Activated T-cell treated with anti-CD3 and anti-CD28 coated beads for 24 hours (primary cell): ENCODE data around the gene MMAB.

ENCODE experiments used
- DNase-seq: peaks from one replicate; pipeline ENCODE4 v3.0.0-alpha.2; 2020; ENCODE audit warnings: low read depth

The MMAB gene

GRCh38 chr12:109583733-109584132, 10.4 kb upstream of the MMAB start:
- no peak for DNase-seq

- no peak for DNase-seq
Observed at GRCh38 chr12:109582636-109583035, 9.3 kb upstream of the MMAB start.

- DNase-seq = no peak
Observed at GRCh38 chr12:109581856-109582255, 8.6 kb upstream of the MMAB start.

DNA sequence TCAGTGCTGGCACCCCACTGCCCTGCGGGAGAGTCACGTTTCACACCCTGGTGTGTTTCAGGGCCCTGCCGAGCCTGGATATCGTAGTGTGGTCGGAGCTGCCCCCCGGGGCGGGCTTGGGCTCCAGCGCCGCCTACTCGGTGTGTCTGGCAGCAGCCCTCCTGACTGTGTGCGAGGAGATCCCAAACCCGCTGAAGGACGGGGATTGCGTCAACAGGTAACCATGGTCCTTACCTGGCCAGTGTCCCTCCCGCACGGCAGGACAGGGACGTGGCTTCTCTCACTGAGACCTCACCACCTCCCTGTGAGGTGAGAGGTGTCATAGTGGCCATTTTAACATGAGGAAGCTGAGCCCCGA, 8.0 kb upstream of the MMAB start:
- no peak for DNase-seq

DNA sequence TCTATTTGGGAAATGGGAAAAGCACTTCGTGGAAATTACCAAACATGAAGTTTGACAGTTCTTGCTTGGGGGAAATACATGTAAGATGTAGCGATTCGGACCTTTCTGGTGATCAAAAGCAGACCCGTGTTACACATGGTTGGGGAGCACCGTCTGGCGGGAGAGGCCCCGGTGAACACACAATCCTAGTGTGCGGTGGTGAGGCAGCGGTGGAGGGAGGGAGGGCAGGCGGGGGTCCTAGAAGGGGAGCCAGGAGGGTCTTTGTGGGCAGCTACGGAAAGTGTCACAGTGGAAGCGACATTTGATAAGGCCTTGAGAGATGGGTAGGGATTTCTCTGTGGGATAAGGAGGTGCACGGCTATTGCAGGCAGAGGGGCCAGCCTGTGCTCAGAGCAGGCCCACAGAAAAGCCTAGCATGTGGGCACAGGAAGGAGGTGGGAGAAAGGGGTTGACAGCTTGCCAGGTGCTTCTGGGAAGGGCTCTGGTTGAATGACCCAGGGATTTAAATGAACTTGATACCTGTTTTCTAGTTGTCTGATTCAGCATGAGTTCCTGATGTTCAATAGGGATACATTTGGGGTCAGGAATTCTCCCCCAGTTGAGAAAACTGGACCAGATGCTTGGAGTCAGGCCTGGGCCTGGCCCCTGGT, 7.5 kb upstream of the MMAB start:
- DNase-seq = no peak

DNA sequence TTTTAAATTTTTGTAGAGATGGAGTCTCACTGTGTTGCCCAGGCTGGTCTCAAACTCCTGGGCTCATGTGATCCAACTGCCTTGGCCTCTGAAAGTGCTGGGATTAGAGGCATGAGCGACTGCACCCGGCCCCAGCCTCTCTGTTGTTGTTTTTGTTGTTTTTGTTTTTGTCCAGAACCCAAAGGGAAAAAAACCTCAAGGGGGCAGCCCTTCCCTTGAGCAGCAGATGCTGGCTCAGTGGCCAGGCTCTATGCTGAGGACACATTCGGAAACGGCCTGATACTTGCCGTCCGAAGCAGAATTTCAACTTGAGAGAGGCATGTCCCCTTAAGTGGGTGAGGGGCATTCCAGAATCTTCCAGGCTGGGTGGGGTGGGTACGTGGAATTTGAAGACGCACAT, 7.0 kb upstream of the MMAB start:
- DNase-seq = no peak

- no peak for DNase-seq
Observed at GRCh38 chr12:109579639-109580038, 6.3 kb upstream of the MMAB start.

DNA sequence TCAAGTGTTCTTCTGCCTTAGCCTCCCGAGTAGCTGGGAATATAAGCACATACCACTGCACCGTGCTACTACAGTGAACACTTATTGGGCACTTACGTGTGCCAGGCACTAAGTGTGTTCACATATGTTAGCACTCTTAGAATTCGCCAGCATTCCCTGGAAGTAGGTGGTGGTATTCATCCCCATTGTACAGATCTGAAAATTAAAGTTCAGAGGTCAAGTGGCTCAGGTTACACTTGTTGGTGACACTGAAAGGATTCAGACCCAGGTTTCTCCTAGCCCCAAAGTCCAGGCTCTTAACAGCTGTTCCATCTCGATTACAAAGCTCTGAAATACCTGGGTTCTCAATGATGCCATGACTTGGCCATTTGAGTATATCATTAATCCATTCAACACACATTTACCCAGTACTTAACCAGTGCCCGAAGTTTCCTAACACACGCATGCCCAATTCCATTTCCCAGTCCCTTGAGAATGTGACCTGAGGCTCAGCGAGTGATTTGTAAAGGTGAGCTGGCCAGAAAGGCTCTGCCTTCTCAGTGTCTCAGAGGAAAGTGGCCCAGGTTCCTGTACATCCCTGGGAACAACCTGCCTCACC, 5.1 kb upstream of the MMAB start:
- DNase-seq = no peak

DNA sequence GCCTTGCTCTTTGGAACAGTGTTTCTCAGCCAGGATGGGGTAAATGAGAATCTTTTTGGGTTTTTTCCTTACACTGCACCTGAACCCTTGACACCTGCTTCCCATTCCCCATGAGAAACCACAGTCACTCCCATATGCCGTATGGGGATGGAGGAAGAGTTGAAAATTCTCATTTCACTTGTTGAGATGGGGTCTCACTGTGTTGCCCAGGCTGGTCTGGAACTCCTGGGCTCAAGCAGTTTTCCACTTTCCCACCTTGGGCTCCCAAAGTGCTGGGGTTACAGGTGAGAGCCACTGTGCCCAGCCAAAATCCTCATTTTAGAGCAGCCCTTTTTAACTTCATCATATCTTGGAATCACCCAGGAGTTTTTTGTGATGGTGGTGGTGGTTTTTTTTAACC, 4.0 kb upstream of the MMAB start:
- no peak for DNase-seq

DNA sequence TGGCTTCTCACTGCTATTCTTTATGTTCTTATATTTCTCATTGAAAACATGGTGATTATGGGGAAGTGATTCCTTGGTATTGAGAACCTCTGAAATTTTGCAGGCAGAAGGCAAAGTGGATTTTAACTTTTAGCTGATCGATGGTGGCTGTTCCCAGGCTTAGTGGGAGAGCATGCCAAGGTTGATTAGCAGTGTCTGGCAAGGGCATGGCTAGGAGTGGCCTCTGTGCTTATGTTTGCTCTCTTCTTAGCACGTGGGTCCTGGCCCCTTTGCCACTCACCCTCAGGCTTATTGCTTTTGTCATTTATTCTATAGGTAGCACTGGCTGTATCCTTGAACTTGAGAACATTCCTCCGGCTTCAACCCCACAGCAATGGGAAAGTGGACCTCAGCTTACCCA, 2.4 kb upstream of the MMAB start:
- DNase-seq = no peak

DNA sequence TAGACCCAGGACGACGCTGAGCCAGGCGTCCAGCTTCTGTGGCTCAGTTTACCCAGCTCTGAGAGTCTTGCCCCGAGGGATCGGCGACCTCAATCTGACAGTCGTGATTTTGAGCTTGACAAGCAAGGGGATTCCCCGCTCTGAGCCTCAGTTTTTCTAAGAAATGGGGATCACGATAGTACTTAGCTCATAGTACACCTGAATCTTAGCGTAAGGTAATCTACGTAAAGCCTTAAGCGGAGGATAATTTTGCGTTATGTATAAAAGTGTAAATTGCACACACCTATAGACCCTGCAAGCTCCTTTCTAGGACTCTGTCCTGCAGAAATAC, 575 bp upstream of the MMAB start:
- DNase-seq = no peak

- no peak for DNase-seq
Observed at GRCh38 chr12:109572506-109572845, 828 bp downstream of the MMAB start.

GRCh38 chr12:109571773-109572505, 1.4 kb downstream of the MMAB start:
- DNase-seq = no peak

DNA sequence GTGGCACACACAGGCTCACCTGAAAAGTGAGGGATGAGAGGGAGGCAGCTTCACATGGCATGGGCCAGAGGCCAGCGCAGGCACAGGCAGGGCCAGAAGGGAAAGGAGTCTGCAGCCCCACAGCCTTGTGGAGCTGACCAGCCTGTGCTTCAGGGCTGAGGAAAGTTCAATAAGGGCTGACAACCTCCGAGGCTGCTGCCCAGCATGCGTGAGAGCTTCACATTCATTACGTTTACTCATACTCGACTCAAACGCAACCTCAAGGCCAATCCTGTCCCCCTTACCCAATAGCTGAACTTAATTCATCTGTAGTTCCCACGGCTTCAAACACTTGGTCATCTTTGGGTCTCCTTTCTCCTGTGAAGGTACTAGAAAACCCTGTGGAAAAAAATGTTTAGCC, 4.8 kb downstream of the MMAB start:
- no peak for DNase-seq

DNA sequence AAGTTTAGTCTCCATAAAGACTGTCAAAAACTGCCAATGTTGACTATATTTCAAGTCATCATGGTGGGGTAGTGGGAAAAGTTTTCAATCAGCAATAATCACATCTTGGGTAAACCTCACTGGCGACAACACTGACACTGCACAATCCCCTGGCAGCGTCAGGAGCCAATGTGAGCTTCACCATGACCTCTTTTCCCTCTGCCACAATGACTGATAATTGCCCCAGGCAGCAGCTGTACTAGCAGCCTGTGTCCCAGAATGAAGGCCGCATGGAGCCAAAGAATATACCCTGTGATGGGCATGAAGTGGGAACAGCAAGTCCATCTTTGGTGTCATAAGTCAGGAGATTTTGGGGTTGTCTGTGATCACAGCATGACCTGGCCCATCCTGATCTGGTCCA, 5.3 kb downstream of the MMAB start:
- no peak for DNase-seq

DNA sequence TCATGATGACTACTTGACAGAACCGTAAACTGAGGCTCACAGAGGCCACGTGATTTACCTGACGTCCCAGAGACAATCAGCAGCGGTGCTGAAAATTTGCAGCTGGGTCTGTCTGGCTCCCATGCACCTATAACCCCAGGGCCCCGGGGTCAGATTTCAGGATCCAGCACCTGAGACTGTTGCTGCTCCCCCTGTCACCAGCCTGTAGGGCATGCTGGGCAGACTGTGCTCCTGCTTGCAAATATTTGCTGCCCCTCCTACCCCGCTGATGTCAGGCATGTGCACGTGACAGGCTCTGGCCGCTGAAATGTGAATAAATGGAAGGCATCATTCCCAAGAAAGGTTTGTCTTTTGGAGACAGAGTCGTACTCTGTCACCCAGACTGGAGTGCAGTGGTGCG, 6.0 kb downstream of the MMAB start:
- no peak for DNase-seq

DNA sequence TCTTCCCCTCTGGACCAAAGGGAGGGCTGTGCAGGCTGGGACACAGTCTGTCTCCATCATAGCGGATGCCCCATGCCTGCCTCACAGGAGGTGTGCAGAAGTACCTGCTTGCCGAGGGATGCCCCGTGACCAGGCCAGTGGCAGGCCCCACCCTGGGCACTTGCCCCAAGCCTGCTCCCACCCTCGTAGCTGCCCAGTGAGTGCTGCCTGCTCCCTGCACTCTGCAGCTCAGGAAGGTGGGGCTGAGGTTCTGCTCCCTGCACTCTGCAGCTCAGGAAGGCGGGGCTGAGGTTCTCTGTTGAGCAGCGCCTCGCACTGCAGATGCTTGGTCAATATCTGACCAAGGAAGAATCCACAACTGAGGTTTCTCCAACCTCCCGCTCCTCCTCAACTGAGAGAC, 6.9 kb downstream of the MMAB start:
- no peak for DNase-seq

- DNase-seq = no peak
Observed at GRCh38 chr12:109563291-109564284, 9.7 kb downstream of the MMAB start.

- no peak for DNase-seq
Observed at GRCh38 chr12:109562871-109563270, 10.4 kb downstream of the MMAB start.

GRCh38 chr12:109561711-109562030, 11.6 kb downstream of the MMAB start:
- no peak for DNase-seq

DNA sequence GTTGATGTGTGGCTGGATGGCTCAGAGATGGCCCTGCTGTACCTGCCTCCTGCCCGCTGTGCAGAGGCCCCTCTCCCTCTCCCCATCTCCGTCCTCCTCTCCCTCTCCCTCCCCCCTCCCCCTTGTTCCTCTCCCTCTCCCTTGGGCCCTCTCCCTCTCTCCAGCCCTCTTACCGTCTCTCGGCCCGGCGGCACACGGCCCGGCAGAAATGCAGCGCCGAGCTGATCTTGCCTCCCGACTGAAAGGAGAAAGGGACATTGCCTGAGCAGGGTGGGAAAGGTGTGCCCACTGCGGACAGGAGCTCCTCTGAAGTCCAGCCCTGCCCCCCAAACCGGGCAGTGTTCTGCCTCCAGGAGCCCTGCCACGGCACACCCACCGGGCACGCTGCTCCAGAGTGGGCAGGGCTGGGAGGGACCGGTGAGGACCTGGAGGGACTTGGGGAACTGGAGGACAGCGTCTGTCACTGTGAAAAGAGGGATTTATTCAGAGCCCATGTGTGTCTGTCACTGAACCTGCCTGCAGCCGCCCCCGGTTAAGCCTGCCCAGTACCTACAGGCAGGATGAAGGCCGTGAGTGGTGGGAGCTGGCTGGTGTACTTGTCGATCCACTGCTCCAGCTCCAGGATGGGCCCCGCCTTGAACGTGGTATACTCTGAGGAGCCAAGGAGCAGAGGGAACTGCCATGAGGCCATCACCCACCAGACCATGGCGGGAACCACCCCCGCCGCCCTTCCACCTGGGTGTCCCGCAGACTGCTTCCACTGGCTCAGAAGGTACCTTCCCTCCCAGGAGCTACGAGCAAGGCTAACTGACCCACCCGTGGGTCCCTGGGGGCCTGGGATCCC, 12.2 kb downstream of the MMAB start:
- DNase-seq = no peak

DNA sequence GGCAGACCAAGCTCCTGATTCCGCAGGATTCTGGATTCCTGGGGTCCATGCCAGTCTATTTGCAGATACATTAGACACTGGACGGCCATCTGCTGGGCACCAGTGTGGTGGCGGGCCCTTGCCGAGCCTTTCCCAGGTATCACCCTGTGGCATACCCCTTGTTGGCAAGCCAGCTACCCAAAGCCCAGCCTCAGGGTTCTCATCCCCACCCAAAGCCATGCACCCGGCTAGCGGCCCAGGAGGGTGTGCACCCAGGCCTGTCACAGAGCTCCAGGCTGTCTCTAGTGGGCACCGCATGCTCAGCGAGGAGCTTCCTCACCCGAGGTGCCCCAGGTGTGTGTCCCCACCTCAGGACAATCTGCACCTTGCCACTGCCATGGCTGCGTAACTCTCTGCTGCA, 13.7 kb downstream of the MMAB start:
- no peak for DNase-seq
